Keratinocyte (primary cell): ENCODE data around the gene EBF3.

ENCODE experiments used
- CTCF ChIP-seq, 3 experiments: IDR thresholded peaks in 1 of 3; conservative IDR thresholded peaks in 1 of 3; optimal IDR thresholded peaks in 1 of 3; 2 replicates in 2 of 3; 3 replicates in 1 of 3; pipeline versions ENCODE3 to v1.5.1; 2011; ENCODE audit warnings: low read length in 3 of 3, mild to moderate bottlenecking in 3 of 3, moderate library complexity in 2 of 3, control low read depth in 1 of 3, inconsistent platforms in 1 of 3; ENCODE audit not compliant: insufficient read depth in 2 of 3; ENCODE audit errors: extremely low read depth in 1 of 3
- EZH2 ChIP-seq: IDR thresholded peaks from one replicate; pipeline ENCODE4 v1.6.1; 2012; ENCODE audit warnings: inconsistent platforms, mild to moderate bottlenecking, low read length, moderate library complexity

GRCh38 chr10:129967579-129968019, 3.5 kb upstream of the EBF3 start:
- TF ChIP-seq CTCF (optimal IDR thresholded peaks at IDR 0.05 in 1 of 3, IDR thresholded peaks at IDR 0.05 in 1 of 3, conservative IDR thresholded peaks at IDR 0.05 in 1 of 3; ENCODE audit: extremely low read depth in 1 of 3, insufficient read depth in 2 of 3, low read length in 3 of 3), result no peak
- peak; percentile 19 for TF ChIP-seq EZH2
